Mucosa of descending colon (tissue), 3 donors: ENCODE results near the gene SLC25A22. TPM values are rescaled to one million over a fixed set of nuclear protein-coding genes. Genes with fewer than 3 reads are reported as not detected.

Experiments
- ATAC-seq: fragments of 200-7000 bp; cut with Tn5 transposase; one replicate; pipeline ENCODE4 v1.9.1; 2020; ENCODE audit warnings: mild to moderate bottlenecking, moderate library complexity
- DNase-seq, 3 donors: peaks; one replicate each; pipeline ENCODE4 v3.0.0-alpha.2; 2020
- H3K36me3 ChIP-seq: fragments of 200-600 bp; one replicate; pipeline ENCODE4 v1.8.0; 2021; ENCODE audit warnings: low read depth, mild to moderate bottlenecking
- H3K4me1 ChIP-seq: fragments of 200-600 bp; one replicate; pipeline ENCODE4 v1.8.0; 2021; ENCODE audit warnings: low read depth, mild to moderate bottlenecking
- H3K4me3 ChIP-seq: fragments of 200-600 bp; one replicate; pipeline ENCODE4 v1.8.0; 2021; ENCODE audit warnings: mild to moderate bottlenecking
- H3K9me3 ChIP-seq: fragments of 200-600 bp; one replicate; pipeline ENCODE4 v1.8.0; 2021; ENCODE audit warnings: mild to moderate bottlenecking
- CTCF ChIP-seq: fragments of 200-600 bp; IDR thresholded peaks from one replicate; pipeline ENCODE4 v1.8.0; 2022; ENCODE audit warnings: antibody characterized with exemption, mild to moderate bottlenecking
- intact Hi-C, 2 donors: fragments of 100-400 bp; cut with DNase I in 1 of 2; cut with micrococcal nuclease in 1 of 2; formaldehyde crosslinking; loops; one replicate each; pipeline versions ENCODE4 v1.11.0 to v1.11.1; 2022; cut with DNase I, micrococcal nuclease
- total RNA-seq, 3 donors: library from RNA; stranded (reverse); fragmentation: NEBNext Ultra II Directional in 2 of 3; extraction: Animal tissue kit (Norgen Biotek cat#: 25700) in 2 of 3; gene quantifications; one replicate each; pipeline versions ENCODE4 v1.2.1 to v1.2.4, GENCODE V29; 2021 to 2023
- donor health status: DM: no; HTN: no; CAD: no; lungs with moderate emphysema.
- donor health status: DM: no; HTN: no; CAD: no.
- donor health status: DM: no; HTN: yes; CAD: no.

Gene SLC25A22
- total RNA-seq, 3 donors from 2014 or later: 11.6 to 18.6 (median 14.4) TPM

GRCh38 chr11:746289-747157 is 51.6 kb downstream of the SLC25A22 start:
- DNase-seq (no peak), ATAC-seq (peak; percentile 45)
- peaks cover 22% of the 10 kb centered on the region for H3K4me1 ChIP-seq
- TF ChIP-seq CTCF: no peak
- H3K36me3 ChIP-seq: no peaks in the 10 kb centered on the region
- intact Hi-C loops: no loop called here
- H3K9me3 ChIP-seq: no peaks in the 10 kb centered on the region
- peak overlapping the region; percentile 94 for H3K4me3 ChIP-seq

- TF ChIP-seq CTCF: no peak
- Histone ChIP-seq H3K9me3 (no peaks in the 10 kb centered on the region), H3K4me1 (peaks cover 21% of the 10 kb centered on the region), H3K4me3 (no peak overlapping the region), H3K36me3 (no peaks in the 10 kb centered on the region)
- intact Hi-C loops: no loop called here
- DNase-seq: no peak
- ATAC-seq: no peak
Measured at GRCh38 chr11:745428-745827, 52.7 kb downstream of the SLC25A22 start.

GRCh38 chr11:742571-743201 is 55.4 kb downstream of the SLC25A22 start:
- no peak for TF ChIP-seq CTCF
- no peak for ATAC-seq

GRCh38 chr11:742156-742546 is 55.9 kb downstream of the SLC25A22 start:
- intact Hi-C loops: no loop called here
- DNase-seq (no peak), ATAC-seq (no peak)
- Histone ChIP-seq H3K9me3 (no peaks in the 10 kb centered on the region), H3K4me1 (peaks cover 4% of the 10 kb centered on the region), H3K36me3 (no peaks in the 10 kb centered on the region), H3K4me3 (no peak overlapping the region)
- TF ChIP-seq CTCF: no peak

More at GRCh38 chr11:742571-743201, 55.4 kb downstream of the SLC25A22 start:
- Histone ChIP-seq H3K36me3 (no peaks in the 10 kb centered on the region), H3K4me1 (peaks cover 4% of the 10 kb centered on the region), H3K9me3 (no peaks in the 10 kb centered on the region), H3K4me3 (no peak overlapping the region)
- DNase-seq: no peak
- intact Hi-C loops: no loop called here

Other genes starting within 250 kb of the SLC25A22 start
- gene LMNTD2, start 237.5 kb downstream of the SLC25A22 start, total RNA-seq: 10 to 100 TPM in 2 of 3 donors, 1 to 10 TPM in 1; 5.4 to 19.1 (median 10.7) TPM
- gene RASSF7, start 237.3 kb downstream of the SLC25A22 start, total RNA-seq: 100 to 1,000 TPM in 1 of 3 donors, 10 to 100 TPM in 2; 45.7 to 108 (median 83.7) TPM
- gene PHRF1, start 221.8 kb downstream of the SLC25A22 start, total RNA-seq: 10 to 100 TPM; 35.0 to 40.2 (median 35.0) TPM
- gene IRF7, start 182.3 kb downstream of the SLC25A22 start, total RNA-seq: 10 to 100 TPM; 26.9 to 36.1 (median 27.8) TPM
- 100 to 1,000 TPM; 195 to 549 (median 316) TPM for gene CDHR5, start 173.3 kb downstream of the SLC25A22 start, total RNA-seq
- gene SCT, start 171.1 kb downstream of the SLC25A22 start, total RNA-seq: 1 to 10 TPM in 2 of 3 donors, not detected in 1; 1.0 TPM
- 1 to 10 TPM; 1.2 to 2.4 (median 1.8) TPM for gene DRD4, start 161.0 kb downstream of the SLC25A22 start, total RNA-seq
- gene DEAF1, start 103.1 kb downstream of the SLC25A22 start, total RNA-seq: 10 to 100 TPM; 25.1 to 35.7 (median 25.9) TPM
- 10 to 100 TPM; 31.6 to 43.1 (median 38.0) TPM for gene TMEM80, start 102.5 kb downstream of the SLC25A22 start, total RNA-seq
- 100 to 1,000 TPM; 176 to 335 (median 253) TPM for gene EPS8L2, start 92.0 kb downstream of the SLC25A22 start, total RNA-seq
- 100 to 1,000 TPM; 101 to 158 (median 128) TPM for gene TALDO1, start 50.8 kb downstream of the SLC25A22 start, total RNA-seq
- 10 to 100 TPM; 51.9 to 58.8 (median 57.4) TPM for gene GATD1, start 20.8 kb downstream of the SLC25A22 start, total RNA-seq
- gene CEND1, start 8.2 kb downstream of the SLC25A22 start, total RNA-seq: 1 to 10 TPM in 1 of 3 donors, under 1 TPM in 1, not detected in 1; 0.34 to 2.2 TPM
- gene PIDD1, start 7.0 kb upstream of the SLC25A22 start, total RNA-seq: 10 to 100 TPM; 20.2 to 26.3 (median 23.8) TPM
- gene RPLP2, start 11.7 kb upstream of the SLC25A22 start, total RNA-seq: 1,000 to 10,000 TPM; 1,532 to 1,798 (median 1,652) TPM
- gene PNPLA2, start 20.6 kb upstream of the SLC25A22 start, total RNA-seq: 100 to 1,000 TPM; 138 to 253 (median 167) TPM
- 100 to 1,000 TPM in 2 of 3 donors, 10 to 100 TPM in 1; 43.5 to 137 (median 129) TPM for gene CRACR2B, start 29.6 kb upstream of the SLC25A22 start, total RNA-seq
- 100 to 1,000 TPM; 364 to 415 (median 378) TPM for gene CD151, start 34.7 kb upstream of the SLC25A22 start, total RNA-seq
- 10 to 100 TPM; 67.1 to 86.8 (median 82.1) TPM for gene POLR2L, start 44.2 kb upstream of the SLC25A22 start, total RNA-seq
- 10 to 100 TPM in 2 of 3 donors, 1 to 10 TPM in 1; 9.2 to 42.4 (median 24.7) TPM for gene TSPAN4, start 44.6 kb upstream of the SLC25A22 start, total RNA-seq
- gene CHID1, start 112.5 kb upstream of the SLC25A22 start, total RNA-seq: 10 to 100 TPM; 52.3 to 64.3 (median 55.3) TPM
- gene AP2A2, start 127.6 kb upstream of the SLC25A22 start, total RNA-seq: 100 to 1,000 TPM in 1 of 3 donors, 10 to 100 TPM in 2; 68.8 to 105 (median 99.5) TPM
- not detected for gene MUC6, start 238.4 kb upstream of the SLC25A22 start, total RNA-seq